Kidney epithelial cell (primary cell): ENCODE results near the gene FAM13C. TPM values are rescaled to one million over a fixed set of nuclear protein-coding genes. Genes with fewer than 3 reads are reported as not detected.

ENCODE experiments used
- DNase-seq: peaks from one replicate; pipeline ENCODE4 v3.0.0-alpha.2; 2010; ENCODE audit warnings: low read depth
- H3K27me3 ChIP-seq: 2 replicates; pipeline ENCODE4 v1.6.0; 2011; ENCODE audit warnings: low read length; ENCODE audit not compliant: control insufficient read depth, insufficient read depth
- H3K36me3 ChIP-seq: 2 replicates; pipeline ENCODE4 v1.5.1; 2011; ENCODE audit warnings: low read length; ENCODE audit not compliant: control insufficient read depth, insufficient read depth
- H3K4me3 ChIP-seq: 2 replicates; pipeline ENCODE4 v1.5.1; 2011; ENCODE audit warnings: low read depth, mild to moderate bottlenecking, control low read depth, low read length
- total RNA-seq: library from RNA; depleted of rRNA; stranded (reverse); fragments of >200 nt; gene quantifications from 2 replicates; pipeline ENCODE4 v1.2.3, GENCODE V29; 2015
- TF ChIP-seq, protein P1 (sequence below): IDR thresholded peaks from 2 replicates; pipeline ENCODE4 v1.5.1; 2011; ENCODE audit warnings: mild to moderate bottlenecking, moderate library complexity, low read length, control low read depth, inconsistent platforms; ENCODE audit not compliant: insufficient read depth, poor library complexity, severe bottlenecking

FAM13C gene
- total RNA-seq, 1 donor from 2014 or later: 0.21 TPM

DNA sequence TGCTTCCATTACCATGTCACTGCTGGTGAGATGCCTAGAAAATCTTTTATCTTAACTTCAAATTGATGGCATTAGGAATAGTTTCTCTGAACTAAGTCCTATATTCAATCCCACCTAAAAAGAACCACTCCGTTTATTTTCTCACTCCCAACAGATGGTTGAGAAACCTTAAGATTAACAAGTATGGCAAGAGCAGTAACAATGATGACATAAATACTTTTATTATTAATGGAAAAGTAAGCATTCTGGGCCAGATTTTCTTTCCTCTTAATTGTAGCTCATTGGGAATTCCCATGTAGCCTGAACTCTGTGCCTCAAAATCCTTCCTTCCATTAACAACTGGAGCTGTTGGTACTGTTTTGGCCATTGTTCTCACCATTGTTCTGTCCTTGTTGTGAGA, 21.1 kb upstream of the FAM13C start:
- DNase-seq: no peak
- Histone ChIP-seq H3K36me3 (no peaks in the 10 kb centered on the region), H3K4me3 (no peak overlapping the region), H3K27me3 (no peaks in the 10 kb centered on the region)
- TF ChIP-seq, protein P1, sequence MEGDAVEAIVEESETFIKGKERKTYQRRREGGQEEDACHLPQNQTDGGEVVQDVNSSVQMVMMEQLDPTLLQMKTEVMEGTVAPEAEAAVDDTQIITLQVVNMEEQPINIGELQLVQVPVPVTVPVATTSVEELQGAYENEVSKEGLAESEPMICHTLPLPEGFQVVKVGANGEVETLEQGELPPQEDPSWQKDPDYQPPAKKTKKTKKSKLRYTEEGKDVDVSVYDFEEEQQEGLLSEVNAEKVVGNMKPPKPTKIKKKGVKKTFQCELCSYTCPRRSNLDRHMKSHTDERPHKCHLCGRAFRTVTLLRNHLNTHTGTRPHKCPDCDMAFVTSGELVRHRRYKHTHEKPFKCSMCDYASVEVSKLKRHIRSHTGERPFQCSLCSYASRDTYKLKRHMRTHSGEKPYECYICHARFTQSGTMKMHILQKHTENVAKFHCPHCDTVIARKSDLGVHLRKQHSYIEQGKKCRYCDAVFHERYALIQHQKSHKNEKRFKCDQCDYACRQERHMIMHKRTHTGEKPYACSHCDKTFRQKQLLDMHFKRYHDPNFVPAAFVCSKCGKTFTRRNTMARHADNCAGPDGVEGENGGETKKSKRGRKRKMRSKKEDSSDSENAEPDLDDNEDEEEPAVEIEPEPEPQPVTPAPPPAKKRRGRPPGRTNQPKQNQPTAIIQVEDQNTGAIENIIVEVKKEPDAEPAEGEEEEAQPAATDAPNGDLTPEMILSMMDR: no peak

DNA sequence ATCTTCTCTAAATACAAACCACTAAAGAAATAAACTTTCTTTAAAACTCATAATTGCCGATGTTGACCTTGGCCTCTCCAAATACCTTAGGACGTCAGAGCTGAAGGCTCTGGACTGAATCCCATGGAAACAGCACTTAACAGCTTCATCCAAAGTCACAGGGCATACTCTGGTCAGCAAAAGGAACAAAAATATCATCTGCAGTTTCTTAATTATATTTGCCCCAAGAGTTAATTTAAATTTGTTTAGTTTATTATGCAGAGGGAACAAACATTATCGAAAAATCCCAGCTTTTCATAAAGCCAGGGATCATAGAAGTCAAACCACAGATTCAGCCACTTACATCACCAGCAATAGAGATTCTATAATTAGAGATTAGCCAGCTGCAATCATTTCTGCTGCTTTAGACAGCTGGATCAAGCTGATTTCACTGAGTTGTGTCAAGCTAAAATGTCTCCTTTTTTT, 20.5 kb upstream of the FAM13C start:
- TF ChIP-seq, protein P1: no peak
- no peaks in the 10 kb centered on the region for H3K36me3 ChIP-seq
- no peaks in the 10 kb centered on the region for H3K27me3 ChIP-seq
- DNase-seq: no peak
- no peak overlapping the region for H3K4me3 ChIP-seq

DNA sequence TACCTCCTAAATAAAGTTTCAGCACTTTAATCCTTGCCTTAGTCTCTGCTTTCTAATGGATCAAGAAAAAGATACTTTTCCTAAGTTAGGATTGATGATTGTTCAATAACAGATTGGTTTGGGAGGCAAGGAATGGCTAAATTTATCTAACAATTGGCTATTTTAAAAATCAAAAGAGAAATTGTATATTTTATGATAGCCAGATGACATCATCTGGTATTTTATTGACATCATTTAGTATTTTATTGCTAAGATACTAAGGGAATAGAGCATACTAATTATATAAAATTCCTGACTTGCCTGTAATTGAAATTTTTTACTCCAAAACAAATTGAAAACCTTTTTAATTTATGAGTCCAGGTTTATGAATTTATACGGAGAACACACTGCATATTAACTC, 19.3 kb upstream of the FAM13C start:
- Histone ChIP-seq H3K27me3 (no peaks in the 10 kb centered on the region), H3K4me3 (no peak overlapping the region)
- TF ChIP-seq, protein P1: no peak

DNA sequence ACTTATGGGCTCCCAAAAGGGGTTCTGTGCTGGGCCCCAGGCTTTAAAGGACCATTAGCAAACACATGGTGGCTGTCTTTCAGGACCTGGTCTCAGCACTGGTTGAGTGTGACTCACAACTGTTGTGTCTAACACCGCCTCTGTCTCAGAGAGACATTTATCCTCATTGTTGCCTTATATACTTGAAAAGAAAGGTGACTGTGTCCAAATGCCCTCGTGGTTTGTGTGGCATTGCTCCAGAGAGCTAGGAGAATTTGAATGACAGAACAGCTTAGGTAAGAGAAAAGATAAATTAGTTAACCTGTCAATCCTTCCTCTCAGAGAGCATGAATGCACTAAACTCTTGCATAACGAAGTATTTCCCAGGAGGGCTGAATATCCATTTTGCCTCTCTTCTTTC, 14.5 kb upstream of the FAM13C start:
- Histone ChIP-seq H3K4me3 (no peak overlapping the region), H3K36me3 (no peaks in the 10 kb centered on the region), H3K27me3 (no peaks in the 10 kb centered on the region)
- DNase-seq: no peak
- TF ChIP-seq, protein P1: no peak

More for the DNA sequence above, 19.3 kb upstream of the FAM13C start:
- H3K36me3 ChIP-seq: no peaks in the 10 kb centered on the region
- DNase-seq: no peak

DNA sequence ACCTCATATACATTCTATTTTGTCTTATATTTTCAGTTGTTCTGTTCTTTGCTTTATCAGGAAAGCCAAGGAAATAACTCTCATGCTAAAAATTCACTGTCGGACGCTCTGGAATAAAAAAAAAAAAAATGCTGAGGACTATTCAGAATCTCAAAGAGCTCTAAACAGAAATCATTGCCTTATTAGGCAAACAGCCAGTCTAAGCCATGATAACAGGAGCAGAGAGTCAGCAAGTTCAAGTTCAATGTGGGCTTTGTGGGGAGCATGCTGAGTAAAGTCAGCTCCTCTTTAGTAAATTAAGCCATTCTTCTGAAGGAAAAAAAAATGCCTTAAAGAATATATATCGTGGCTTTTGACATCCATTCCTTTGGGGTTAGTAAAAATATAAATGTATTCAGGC, 13.6 kb upstream of the FAM13C start:
- Histone ChIP-seq H3K27me3 (no peaks in the 10 kb centered on the region), H3K4me3 (no peak overlapping the region), H3K36me3 (no peaks in the 10 kb centered on the region)
- no peak for DNase-seq
- TF ChIP-seq, protein P1: no peak

DNA sequence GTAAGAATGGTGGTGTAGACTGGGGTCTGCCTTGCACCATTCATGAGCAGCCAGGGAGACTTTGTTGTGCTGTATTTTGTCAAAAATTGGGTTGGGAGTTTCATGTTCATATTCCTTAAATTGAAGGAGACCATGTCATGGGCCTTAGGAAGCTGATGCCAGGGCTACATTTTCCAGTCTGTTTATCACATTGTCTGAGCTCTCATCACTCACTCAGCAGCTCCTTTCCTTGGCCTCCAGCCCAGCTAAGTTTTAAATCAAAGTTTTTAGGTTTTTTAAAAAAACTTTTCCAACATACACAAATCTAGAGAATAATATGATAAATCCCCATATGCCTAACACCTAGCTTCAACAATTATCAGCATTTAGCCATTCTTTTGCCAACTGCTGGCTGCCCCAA, 12.6 kb upstream of the FAM13C start:
- H3K4me3 ChIP-seq: no peak overlapping the region
- no peaks in the 10 kb centered on the region for H3K27me3 ChIP-seq
- no peaks in the 10 kb centered on the region for H3K36me3 ChIP-seq
- TF ChIP-seq, protein P1: no peak
- no peak for DNase-seq
